GM10266 (cell line): Measurements from ENCODE around the gene SNX8.
A peak's percentile ranks its signal among the peaks of the same experiment; 100 is the strongest.

ENCODE experiments used
- DNase-seq: peaks from one replicate; pipeline ENCODE4 v3.0.0; 2012; ENCODE audit errors: extremely low spot score
- CTCF ChIP-seq: IDR thresholded peaks from 2 replicates; pipeline ENCODE4 v1.5.1; 2012; ENCODE audit warnings: mild to moderate bottlenecking, low read depth; ENCODE audit not compliant: control insufficient read depth, insufficient read depth; ENCODE audit errors: missing control alignments

The SNX8 gene

GRCh38 chr7:2209146-2209960 is 104.9 kb downstream of the SNX8 start:
- DNase-seq, result peak; percentile 84
- peak; percentile 95 for TF ChIP-seq CTCF

GRCh38 chr7:2208712-2209111 is 105.5 kb downstream of the SNX8 start:
- TF ChIP-seq CTCF, result no peak
- DNase-seq, result no peak

- TF ChIP-seq CTCF, result no peak
- no peak for DNase-seq
Observed at GRCh38 chr7:2205036-2205780, 109.0 kb downstream of the SNX8 start.

- no peak for TF ChIP-seq CTCF
Observed at GRCh38 chr7:2204446-2204845, 109.8 kb downstream of the SNX8 start.

GRCh38 chr7:2203766-2204300 is 110.4 kb downstream of the SNX8 start:
- no peak for DNase-seq
- TF ChIP-seq CTCF, result no peak

More at GRCh38 chr7:2204446-2204845, 109.8 kb downstream of the SNX8 start:
- no peak for DNase-seq

- DNase-seq, result no peak
- TF ChIP-seq CTCF, result no peak
Observed at GRCh38 chr7:2202901-2203765, 111.1 kb downstream of the SNX8 start.
